HG03342 (cell line): ENCODE results near the gene BICDL1.
"Not testable (repeated sequence)": the region's sequence is repeated elsewhere in the genome, so short reads cannot be mapped to it uniquely, and the experiment has no call there.

ENCODE experiments used
- ATAC-seq: cut with Tn5 transposase; IDR thresholded peaks from one replicate; pipeline ENCODE4 v1.9.1; 2021; ENCODE audit warnings: mild to moderate bottlenecking, moderate library complexity; ENCODE audit not compliant: unreplicated experiment

BICDL1 gene

DNA sequence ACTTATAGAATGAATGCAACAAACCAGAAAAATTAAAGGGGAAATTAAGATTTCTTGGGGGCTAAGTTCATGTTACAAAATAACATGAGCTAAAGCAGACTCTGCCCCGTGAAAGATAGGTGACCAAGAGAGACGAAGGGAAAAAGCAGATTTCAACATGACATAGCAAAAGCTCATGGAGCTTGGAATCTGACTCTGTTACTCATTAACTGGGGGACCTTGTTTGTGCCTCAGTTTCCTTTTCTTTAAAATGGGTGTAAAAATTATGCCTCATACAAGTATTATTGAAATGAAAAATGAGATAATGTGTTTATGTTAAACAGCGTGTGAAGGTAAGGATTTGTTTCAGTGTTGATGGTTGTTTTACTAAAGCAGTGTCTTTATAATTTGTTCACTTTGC lies 11.5 kb downstream of the BICDL1 start:
- ATAC-seq = no peak

GRCh38 chr12:120006258-120006975 lies 17.4 kb downstream of the BICDL1 start:
- ATAC-seq = no peak

- ATAC-seq = no peak
Observed at GRCh38 chr12:120007272-120007671, 18.2 kb downstream of the BICDL1 start.

DNA sequence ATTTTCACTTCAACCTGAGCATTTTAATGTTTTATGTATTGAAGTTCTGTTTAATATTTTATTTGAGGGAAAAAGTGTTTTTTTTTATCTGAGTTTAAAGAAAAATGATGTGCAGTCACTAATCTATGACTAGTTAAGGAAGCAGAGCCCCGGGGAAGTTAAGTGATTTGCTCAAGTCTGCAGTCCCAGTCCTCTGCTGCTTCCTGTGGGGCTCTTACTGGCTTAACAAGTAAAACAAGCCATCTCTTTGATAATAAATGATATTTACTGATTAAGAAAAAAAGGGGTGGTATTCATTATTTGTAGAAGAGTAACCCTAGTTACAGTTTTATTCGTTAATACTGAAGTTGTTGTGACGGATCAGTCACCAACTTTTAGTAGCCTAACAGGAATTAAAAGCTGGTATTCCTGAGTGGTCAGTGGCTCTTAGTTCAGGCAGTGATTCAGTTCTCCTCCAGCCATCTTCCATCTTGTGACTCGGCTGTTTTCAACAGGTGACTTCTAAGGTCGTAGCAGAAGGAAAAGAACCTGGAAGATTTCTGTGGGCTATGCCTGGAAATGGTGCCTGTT lies 21.7 kb downstream of the BICDL1 start:
- no peak for ATAC-seq

- peak; percentile 89 for ATAC-seq
Observed at GRCh38 chr12:120012067-120012621, 23.1 kb downstream of the BICDL1 start.

DNA sequence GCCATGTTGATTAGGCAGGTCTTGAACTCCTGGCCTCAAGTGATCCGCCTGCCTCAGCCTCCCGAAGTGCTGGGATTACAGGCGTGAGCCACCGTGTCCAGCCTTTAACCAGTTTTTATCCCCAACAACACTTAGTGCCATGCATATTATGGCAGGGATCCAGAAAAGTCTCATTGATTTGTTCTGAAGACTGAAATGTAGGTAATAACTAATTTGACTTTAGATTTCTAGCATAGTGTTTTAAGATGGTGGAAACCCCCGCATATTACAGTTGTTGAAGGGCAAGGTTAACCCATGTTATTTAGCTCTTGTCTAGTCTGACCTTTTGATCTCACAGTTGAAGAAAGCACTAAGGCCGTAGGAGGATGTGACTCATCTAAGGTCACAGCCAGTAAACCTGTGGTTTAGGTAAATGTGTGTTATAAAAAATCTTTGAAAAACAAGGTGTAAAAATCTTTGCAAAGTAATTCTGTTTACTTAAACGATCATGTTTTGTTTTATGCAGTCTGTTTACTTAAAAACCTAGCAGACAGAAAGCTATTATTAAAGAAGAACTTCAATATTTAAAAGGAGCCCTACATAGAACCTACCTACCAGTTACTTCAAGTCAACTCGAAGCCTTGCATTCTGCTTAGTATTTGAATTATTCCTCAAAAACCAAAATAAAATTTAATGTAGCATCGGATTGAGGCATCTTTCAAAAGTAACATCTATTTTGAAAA lies 24.8 kb downstream of the BICDL1 start:
- ATAC-seq = peak; percentile 70

- not testable (repeated sequence) for ATAC-seq
Observed at GRCh38 chr12:120014381-120014735, 25.3 kb downstream of the BICDL1 start.

- no peak for ATAC-seq
Observed at GRCh38 chr12:120015313-120015712, 26.3 kb downstream of the BICDL1 start.

DNA sequence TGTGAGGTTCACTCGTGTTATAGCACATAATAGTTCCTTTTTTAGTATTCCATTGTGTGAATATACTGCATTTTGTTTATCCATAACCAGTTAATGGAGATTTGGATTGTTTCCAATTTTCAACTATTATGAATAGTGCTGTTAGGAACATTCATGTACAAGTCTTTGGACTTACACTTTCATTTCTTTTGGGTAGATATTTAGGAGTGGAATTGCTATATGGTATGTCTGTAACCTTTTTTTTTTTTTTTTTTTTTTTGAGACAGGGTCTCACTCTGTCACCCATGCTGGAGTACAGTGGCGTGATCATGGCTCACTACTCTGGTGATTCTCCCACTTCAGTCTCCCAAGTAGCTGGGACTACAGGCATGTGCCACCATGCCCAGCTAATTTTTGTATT lies 27.2 kb downstream of the BICDL1 start:
- ATAC-seq = not testable (repeated sequence)

- ATAC-seq = no peak
Observed at GRCh38 chr12:120019197-120019596, 30.2 kb downstream of the BICDL1 start.

DNA sequence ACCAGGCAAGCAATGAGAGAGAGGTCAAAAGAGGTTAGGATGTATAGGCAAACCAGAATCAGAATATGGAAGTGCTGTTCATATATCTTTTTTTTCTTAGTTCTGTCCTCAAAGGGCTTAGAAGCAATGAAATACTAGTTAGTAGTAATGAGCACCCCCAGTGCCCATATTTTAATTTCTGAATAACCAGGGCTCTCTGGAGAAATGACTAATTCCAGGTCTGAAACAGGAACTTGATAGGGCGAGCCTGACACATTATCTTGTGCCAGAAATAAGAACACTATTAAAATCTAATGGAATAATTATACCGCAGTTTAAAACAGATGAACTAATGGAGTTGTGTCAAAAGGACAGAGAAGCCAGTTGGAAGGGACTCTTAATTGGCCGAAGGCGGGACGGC lies 30.9 kb downstream of the BICDL1 start:
- ATAC-seq = no peak

DNA sequence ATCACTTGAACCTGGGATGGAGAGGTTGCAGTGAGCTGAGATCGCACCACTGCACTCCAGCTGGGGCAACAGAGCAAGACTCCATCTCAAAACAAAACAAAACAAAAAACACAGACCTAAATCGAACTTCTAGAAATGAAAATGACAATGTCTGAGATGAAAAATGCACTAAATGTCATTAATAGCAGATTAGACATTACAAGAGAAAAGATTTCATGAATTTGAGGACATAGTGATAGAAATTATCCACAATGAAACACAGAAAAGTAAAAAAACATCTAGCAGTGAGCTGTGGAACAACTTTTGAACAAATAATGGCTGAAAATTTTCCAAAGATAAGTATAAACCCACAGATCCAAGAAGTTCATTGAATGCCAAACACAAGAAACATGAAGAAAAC lies 35.2 kb downstream of the BICDL1 start:
- ATAC-seq = no peak

GRCh38 chr12:120025640-120026039 lies 36.6 kb downstream of the BICDL1 start:
- no peak for ATAC-seq

DNA sequence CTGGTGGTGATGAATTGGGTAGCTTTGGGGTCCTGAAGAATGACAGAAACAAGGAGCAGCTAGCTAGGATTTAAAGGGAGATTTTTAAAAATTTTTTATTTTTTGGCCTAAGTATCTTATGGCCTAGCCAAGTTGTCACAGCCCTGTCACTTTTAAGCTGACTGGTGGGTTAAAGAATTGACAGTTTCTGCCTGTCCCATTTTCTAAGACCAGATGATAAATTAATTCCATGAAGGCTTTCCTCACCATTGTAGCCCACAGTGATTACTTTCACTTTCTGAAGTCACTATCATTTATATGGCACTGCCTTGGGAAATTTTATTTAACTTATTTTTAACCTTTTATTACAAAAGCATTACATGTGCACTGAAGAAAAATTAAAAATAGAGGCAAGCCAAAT lies 43.2 kb downstream of the BICDL1 start:
- no peak for ATAC-seq

DNA sequence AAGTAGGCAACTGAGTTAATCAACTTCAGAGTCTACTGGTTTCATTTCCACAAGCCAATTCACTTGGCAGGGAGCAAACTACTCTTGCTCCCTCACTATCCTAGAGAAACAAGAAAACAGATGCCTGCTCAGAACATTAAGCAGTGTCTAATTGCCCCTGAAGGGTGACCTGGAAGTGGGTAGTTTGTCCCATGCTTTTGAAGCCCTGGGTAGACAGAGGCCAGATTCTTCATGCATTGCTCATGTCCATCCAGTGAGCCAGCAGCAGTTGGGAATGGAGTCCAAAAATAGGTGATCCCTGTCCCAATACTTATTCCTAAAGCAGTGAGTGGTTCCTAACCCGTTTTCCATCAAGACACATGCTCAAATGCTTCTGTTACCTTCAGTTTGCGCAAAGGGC lies 48.8 kb downstream of the BICDL1 start:
- ATAC-seq = no peak

- no peak for ATAC-seq
Observed at GRCh38 chr12:120039711-120040110, 50.7 kb downstream of the BICDL1 start.

- ATAC-seq = no peak
Observed at GRCh38 chr12:120041386-120042231, 52.6 kb downstream of the BICDL1 start.

DNA sequence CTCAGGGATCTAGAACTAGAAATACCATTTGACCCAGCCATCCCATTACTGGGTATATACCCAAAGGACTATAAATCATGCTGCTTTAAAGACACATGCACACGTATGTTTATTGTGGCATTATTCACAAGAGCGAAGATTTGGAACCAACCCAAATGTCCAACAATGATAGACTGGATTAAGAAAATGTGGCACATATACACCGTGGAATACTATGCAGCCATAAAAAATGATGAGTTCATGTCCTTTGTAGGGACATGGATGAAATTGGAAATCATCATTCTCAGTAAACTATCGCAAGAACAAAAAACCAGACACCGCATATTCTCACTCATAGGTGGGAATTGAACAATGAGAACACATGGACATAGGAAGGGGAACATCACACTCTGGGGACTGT lies 56.3 kb downstream of the BICDL1 start:
- ATAC-seq = not testable (repeated sequence)

- no peak for ATAC-seq
Observed at GRCh38 chr12:120047072-120047471, 58.0 kb downstream of the BICDL1 start.

DNA sequence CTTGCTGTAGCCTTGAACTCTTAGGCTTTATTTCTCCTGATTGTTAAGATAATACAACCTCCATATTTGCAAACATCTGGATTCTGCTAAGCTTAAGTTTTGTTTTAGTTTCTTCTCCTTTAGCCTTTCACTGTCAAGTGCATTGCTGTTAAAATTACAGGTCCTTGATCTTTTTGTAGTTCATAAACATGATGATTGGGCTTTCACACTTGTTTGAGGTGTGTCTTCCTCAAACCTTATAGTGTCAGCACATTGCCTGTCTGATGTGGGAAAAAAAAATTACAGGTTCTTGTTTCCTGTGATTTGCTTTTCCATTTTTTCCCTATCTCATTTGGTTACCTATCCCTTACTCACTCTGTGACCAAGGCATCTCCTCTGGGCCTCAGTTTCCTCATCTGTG lies 59.2 kb downstream of the BICDL1 start:
- no peak for ATAC-seq

- no peak for ATAC-seq
Observed at GRCh38 chr12:120049426-120049825, 60.4 kb downstream of the BICDL1 start.
